PFSK-1 (cell line): ENCODE measurements around the gene C8G.

Experiments
- FOXP2 ChIP-seq: optimal IDR thresholded peaks from 2 replicates; pipeline ENCODE3; 2011; ENCODE audit warnings: borderline replicate concordance, control low read depth, inconsistent platforms; ENCODE audit not compliant: insufficient read depth; ENCODE audit errors: extremely low read length, extremely low read depth
- POLR2AphosphoS5 ChIP-seq: IDR thresholded peaks from 2 replicates; pipeline ENCODE4 v1.6.1; 2012; ENCODE audit warnings: low read depth, mild to moderate bottlenecking, control low read depth, low read length, moderate library complexity
- SIN3A ChIP-seq: IDR thresholded peaks from 2 replicates; pipeline ENCODE4 v1.6.1; 2012; ENCODE audit warnings: mild to moderate bottlenecking, low read length, moderate library complexity, borderline replicate concordance; ENCODE audit not compliant: insufficient read depth
- TAF1 ChIP-seq: IDR thresholded peaks from 2 replicates; pipeline ENCODE4 v1.6.1; 2012; ENCODE audit warnings: low read length, control low read depth, borderline replicate concordance; ENCODE audit not compliant: insufficient read depth
- TF ChIP-seq, protein P1 (sequence below), 2 experiments: IDR thresholded peaks; 2 replicates each; pipeline versions ENCODE4 v1.6.1 to v1.8.0; 2011 to 2012; ENCODE audit warnings: low read depth in 2 of 2, low read length in 2 of 2, control low read depth in 1 of 2, inconsistent platforms in 1 of 2, mild to moderate bottlenecking in 1 of 2, moderate library complexity in 1 of 2; ENCODE audit not compliant: insufficient read depth in 1 of 2

- no peak for TF ChIP-seq POLR2AphosphoS5
- no peak for TF ChIP-seq SIN3A
- no peak for TF ChIP-seq TAF1
- TF ChIP-seq, protein P1, sequence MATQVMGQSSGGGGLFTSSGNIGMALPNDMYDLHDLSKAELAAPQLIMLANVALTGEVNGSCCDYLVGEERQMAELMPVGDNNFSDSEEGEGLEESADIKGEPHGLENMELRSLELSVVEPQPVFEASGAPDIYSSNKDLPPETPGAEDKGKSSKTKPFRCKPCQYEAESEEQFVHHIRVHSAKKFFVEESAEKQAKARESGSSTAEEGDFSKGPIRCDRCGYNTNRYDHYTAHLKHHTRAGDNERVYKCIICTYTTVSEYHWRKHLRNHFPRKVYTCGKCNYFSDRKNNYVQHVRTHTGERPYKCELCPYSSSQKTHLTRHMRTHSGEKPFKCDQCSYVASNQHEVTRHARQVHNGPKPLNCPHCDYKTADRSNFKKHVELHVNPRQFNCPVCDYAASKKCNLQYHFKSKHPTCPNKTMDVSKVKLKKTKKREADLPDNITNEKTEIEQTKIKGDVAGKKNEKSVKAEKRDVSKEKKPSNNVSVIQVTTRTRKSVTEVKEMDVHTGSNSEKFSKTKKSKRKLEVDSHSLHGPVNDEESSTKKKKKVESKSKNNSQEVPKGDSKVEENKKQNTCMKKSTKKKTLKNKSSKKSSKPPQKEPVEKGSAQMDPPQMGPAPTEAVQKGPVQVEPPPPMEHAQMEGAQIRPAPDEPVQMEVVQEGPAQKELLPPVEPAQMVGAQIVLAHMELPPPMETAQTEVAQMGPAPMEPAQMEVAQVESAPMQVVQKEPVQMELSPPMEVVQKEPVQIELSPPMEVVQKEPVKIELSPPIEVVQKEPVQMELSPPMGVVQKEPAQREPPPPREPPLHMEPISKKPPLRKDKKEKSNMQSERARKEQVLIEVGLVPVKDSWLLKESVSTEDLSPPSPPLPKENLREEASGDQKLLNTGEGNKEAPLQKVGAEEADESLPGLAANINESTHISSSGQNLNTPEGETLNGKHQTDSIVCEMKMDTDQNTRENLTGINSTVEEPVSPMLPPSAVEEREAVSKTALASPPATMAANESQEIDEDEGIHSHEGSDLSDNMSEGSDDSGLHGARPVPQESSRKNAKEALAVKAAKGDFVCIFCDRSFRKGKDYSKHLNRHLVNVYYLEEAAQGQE (IDR thresholded peaks at IDR 0.05; ENCODE audit: insufficient read depth in 1 of 2, low read depth in 2 of 2, low read length in 2 of 2): no peak
- no peak for TF ChIP-seq FOXP2
Observed at GRCh38 chr9:136962163-136962562, 17.1 kb downstream of the C8G start.
